Retinal pigment epithelial cell (primary cell): ENCODE results near the gene LRRC27.

Source experiments
- DNase-seq: peaks from one replicate; pipeline ENCODE4 v3.0.0-alpha.2; 2010; ENCODE audit warnings: low read depth
- H3K4me3 ChIP-seq: 2 replicates; pipeline ENCODE4 v1.5.1; 2011; ENCODE audit warnings: mild to moderate bottlenecking, low read length, control low read depth, moderate library complexity
- TF ChIP-seq, protein P1 (sequence below): conservative IDR thresholded peaks from 2 replicates; pipeline ENCODE4 v1.5.1; 2011; ENCODE audit warnings: low read depth, low read length, control low read depth, inconsistent platforms

Gene LRRC27

GRCh38 chr10:132331601-132332432 lies at the start of gene LRRC27:
TSS of gene LRRC27 (plus strand) at chr10:132332193. CDS start at chr10:132333525, 1,332 bp downstream.
- peak; percentile 81 for DNase-seq
- H3K4me3 ChIP-seq = peak within 1 kb of the TSS; percentile 88
- TF ChIP-seq, protein P1, sequence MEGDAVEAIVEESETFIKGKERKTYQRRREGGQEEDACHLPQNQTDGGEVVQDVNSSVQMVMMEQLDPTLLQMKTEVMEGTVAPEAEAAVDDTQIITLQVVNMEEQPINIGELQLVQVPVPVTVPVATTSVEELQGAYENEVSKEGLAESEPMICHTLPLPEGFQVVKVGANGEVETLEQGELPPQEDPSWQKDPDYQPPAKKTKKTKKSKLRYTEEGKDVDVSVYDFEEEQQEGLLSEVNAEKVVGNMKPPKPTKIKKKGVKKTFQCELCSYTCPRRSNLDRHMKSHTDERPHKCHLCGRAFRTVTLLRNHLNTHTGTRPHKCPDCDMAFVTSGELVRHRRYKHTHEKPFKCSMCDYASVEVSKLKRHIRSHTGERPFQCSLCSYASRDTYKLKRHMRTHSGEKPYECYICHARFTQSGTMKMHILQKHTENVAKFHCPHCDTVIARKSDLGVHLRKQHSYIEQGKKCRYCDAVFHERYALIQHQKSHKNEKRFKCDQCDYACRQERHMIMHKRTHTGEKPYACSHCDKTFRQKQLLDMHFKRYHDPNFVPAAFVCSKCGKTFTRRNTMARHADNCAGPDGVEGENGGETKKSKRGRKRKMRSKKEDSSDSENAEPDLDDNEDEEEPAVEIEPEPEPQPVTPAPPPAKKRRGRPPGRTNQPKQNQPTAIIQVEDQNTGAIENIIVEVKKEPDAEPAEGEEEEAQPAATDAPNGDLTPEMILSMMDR = no peak

- no peak for DNase-seq
These were observed 49.1 kb upstream of the LRRC27 start for GRCh38 chr10:132282667-132283603.

DNA sequence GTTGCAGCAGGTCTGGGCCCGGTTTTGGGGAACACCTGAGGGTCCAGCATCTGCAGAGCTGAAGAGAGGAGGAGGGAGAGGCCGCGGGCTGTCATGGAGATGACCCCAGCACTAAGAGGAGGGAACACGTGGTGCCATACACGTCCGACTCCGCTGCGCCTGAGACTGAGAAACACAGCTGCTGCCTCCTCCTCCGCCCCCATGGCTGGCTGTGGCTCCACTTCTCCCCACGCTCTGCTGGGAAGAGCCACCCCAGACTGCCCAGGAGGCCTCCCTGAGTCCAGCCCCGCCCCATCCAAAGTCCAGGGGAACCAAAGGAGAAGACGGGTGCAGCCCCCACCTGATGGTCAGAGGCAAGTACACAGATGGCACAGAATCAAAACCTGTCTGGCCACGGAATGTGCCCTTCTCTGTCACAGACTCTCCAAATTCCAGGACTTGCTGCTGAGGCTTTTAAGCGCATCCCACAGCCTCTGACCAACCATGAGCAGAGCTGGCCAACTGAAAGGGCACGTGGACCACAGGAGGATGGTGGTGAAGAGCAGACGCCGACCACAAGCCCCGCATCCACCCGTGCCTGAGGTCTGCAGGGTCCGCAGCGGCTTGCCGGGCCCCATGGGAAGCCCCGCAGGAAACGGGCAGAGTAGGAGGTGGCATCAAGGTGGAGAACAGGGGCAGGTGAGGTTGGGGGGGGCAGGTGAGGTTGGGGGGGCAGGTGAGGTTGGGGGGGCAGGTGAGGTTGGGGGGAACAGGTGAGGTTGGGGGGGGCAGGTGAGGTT lies 48.2 kb upstream of the LRRC27 start:
- no peak for DNase-seq
- TF ChIP-seq, protein P1 = no peak
- H3K4me3 ChIP-seq = no peak overlapping the region

More at GRCh38 chr10:132282667-132283603, 49.1 kb upstream of the LRRC27 start:
- H3K4me3 ChIP-seq = no peak overlapping the region
- TF ChIP-seq, protein P1 = no peak

DNA sequence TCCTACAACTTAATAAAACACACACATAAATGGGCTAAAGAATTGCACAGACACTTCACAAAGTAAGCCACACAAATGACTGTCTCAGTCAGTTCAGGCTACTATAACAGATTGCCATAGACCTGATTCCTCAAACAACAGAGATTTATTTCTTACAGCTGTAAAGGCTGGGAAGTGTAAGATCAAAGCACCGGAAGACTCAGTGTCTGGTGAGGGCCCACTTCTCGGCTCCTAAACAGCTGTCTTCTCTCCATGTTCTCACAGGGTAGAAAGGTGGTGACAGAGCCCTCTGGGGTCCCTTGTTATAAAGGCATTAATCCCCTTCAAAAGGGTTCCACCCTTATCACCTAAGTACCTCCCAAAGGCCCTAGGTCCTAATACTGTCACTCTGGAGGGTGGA lies 42.6 kb upstream of the LRRC27 start:
- DNase-seq = no peak
- TF ChIP-seq, protein P1 = no peak
- no peak overlapping the region for H3K4me3 ChIP-seq

DNA sequence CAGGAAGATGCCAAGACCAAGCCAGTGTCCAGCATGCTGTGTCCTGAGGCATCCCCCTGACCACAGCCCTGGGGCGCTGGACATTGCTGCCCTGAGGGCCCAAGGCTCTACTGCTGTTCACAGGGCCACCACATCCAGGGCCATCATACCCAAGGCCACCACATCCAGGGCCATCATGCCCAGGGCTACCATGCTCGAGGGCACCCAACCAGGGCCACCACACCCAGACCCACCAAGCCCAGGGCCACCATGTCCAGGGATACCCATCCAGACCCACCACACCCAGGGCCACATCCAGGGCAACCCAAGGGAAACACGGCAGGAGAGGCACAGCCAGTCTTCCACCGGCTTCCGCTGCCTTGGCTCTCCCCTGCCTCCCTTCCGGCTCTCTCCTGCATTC lies 41.4 kb upstream of the LRRC27 start:
- H3K4me3 ChIP-seq = no peak overlapping the region
- no peak for DNase-seq
- TF ChIP-seq, protein P1 = no peak

DNA sequence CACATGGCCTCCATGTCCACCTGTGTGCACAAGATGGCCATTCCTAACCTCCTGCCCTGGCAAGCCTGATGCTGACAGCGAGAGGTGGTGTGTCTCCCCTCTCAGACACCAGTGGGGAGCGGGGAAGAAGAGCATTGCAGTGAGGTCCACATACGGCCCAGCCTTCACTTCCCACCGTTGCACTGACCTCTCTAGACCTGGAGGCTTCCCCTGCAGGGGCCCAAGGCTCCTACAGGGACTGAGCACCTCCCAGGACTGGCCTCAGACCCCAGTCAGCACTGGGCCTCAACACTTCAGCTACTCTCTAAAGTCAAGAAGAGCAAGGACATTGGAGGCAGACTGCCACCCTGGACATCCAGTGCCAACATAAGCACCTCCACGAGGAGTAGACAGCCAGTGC lies 40.2 kb upstream of the LRRC27 start:
- H3K4me3 ChIP-seq = no peak overlapping the region
- DNase-seq = no peak
- TF ChIP-seq, protein P1 = no peak
